MM.1S (cell line): ENCODE results near the gene PRKAG3.
"Not testable (repeated sequence)": the region's sequence is repeated elsewhere in the genome, so short reads cannot be mapped to it uniquely, and the experiment has no call there.

Experiments
- CTCF ChIP-seq: fragments of 300-600 bp; sonication (generic); IDR thresholded peaks from 2 replicates; pipeline ENCODE4 v1.5.1; 2016; ENCODE audit warnings: antibody characterized with exemption, low read length, mixed read lengths
- EZH2 ChIP-seq: fragments of 300-600 bp; sonication (generic); optimal IDR thresholded peaks from 2 replicates; pipeline ENCODE3; 2017; ENCODE audit warnings: low read depth, mild to moderate bottlenecking, antibody characterized with exemption, low read length, mixed read lengths
- EZH2phosphoT487 ChIP-seq: fragments of 300-600 bp; sonication (generic); IDR thresholded peaks from 2 replicates; pipeline ENCODE4 v1.6.1; 2018; ENCODE audit warnings: antibody characterized with exemption, low read length

- TF ChIP-seq EZH2, CTCF, EZH2phosphoT487: not testable (repeated sequence)
Measured at GRCh38 chr2:218844334-218844733, 12.7 kb upstream of the PRKAG3 start.
